Psoas muscle (tissue), 8 donors: ENCODE data around the gene ID1. TPM values are rescaled to one million over a fixed set of nuclear protein-coding genes. Genes with fewer than 3 reads are reported as not detected.

Source experiments
- ATAC-seq, 4 donors: fragments of 200-7000 bp; cut with Tn5 transposase; one replicate each; pipeline ENCODE4 v1.9.1; 2020; ENCODE audit warnings: moderate library complexity in 3 of 4, mild to moderate bottlenecking in 2 of 4
- DNase-seq, 2 donors: peaks; one replicate each; pipeline ENCODE4 v3.0.0-alpha.2; 2020
- H3K27ac ChIP-seq: fragments of 200-600 bp; one replicate; pipeline ENCODE4 v1.8.0; 2022
- H3K27me3 ChIP-seq, 3 donors: fragments of 200-600 bp in 1 of 3; one replicate each; pipeline versions ENCODE4 v1.6.1 to v1.8.0; 2013 to 2022; ENCODE audit warnings: low read length in 2 of 3, mild to moderate bottlenecking in 2 of 3, moderate library complexity in 1 of 3; ENCODE audit not compliant: insufficient read depth in 3 of 3
- H3K36me3 ChIP-seq, 2 donors: fragments of 200-600 bp in 1 of 2; one replicate each; pipeline versions ENCODE4 v1.6.1 to v1.8.0; 2013 to 2022; ENCODE audit warnings: low read depth in 1 of 2, mild to moderate bottlenecking in 1 of 2, moderate library complexity in 1 of 2; ENCODE audit not compliant: insufficient read depth in 1 of 2
- H3K4me1 ChIP-seq: fragments of 200-600 bp; one replicate; pipeline ENCODE4 v1.8.0; 2022
- H3K4me3 ChIP-seq: fragments of 200-600 bp; one replicate; pipeline ENCODE4 v1.8.0; 2022; ENCODE audit warnings: mild to moderate bottlenecking
- H3K9me3 ChIP-seq: fragments of 200-600 bp; one replicate; pipeline ENCODE4 v1.8.0; 2022
- WGBS, 3 donors: extraction: QIAGEN DNeasy Blood & Tissue Kit; methylation state at CpG; one replicate each; pipeline versions ENCODE4 v1.1.6 to v1.1.7; 2013; 5-methylcytosine and 5-hydroxymethylcytosine counted together
- intact Hi-C, 2 donors: fragments of 100-400 bp; cut with DNase I; formaldehyde crosslinking; loops; one replicate each; pipeline versions ENCODE4 v1.11.0 to v1.14.2; 2022
- polyA plus RNA-seq, 3 donors: library from polyadenylated mRNA; stranded (reverse); fragments of 200-250 nt; gene quantifications; one replicate each; pipeline ENCODE4 v1.2.3, GENCODE V29; 2013
- total RNA-seq, 4 donors: library from RNA; stranded (reverse); fragmentation: NEBNext Ultra II Directional in 2 of 4; extraction: Animal tissue kit (Norgen Biotek cat#: 25700) in 2 of 4; gene quantifications; one replicate each; pipeline versions ENCODE4 v1.2.1 to v1.2.4, GENCODE V29; 2021 to 2023
- TF ChIP-seq, protein P1 (sequence below): fragments of 200-600 bp; IDR thresholded peaks from one replicate; pipeline ENCODE4 v1.8.0; 2022; ENCODE audit warnings: antibody characterized with exemption
- donor health status: healthy with polysubstance abuse.
- donor health status: DM: no; HTN: no; CAD: no; lungs with moderate emphysema.
- donor health status: Bipolar disorder and iron deficiency.
- donor health status: healthy.
- donor health status: DM: yes; HTN: yes; CAD: no.
- donor health status: DM: no; HTN: no; CAD: no.
- donor health status: DM: no; HTN: no; CAD: no.
- donor health status: DM: yes; HTN: yes; CAD: no.

The ID1 gene
- total and polyA plus RNA-seq, 7 donors, result 25.1 to 574 (median 80.6) TPM

DNA sequence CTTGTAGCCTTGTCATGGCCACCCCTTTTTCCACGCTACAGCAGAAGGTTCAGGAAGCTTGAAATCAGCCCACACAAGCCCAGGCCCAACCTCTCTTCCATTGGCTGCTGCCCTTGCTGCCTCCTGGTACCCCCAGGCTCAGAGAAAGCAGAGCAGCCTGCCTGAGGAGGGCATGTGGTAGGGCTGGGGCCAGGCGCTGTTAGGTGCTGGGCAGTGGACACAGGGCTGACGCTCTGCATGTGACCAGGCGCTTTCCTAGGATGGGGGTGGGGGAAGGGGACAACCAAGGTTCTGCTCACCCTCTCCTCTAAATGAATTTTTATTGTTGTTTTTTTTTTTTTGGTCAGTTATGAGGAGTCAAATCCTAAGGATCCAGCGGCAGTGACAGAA, 36.3 kb upstream of the ID1 start:
- Histone ChIP-seq H3K4me1 (peaks cover 30% of the 10 kb centered on the region), H3K4me3 (no peak overlapping the region), H3K9me3 (no peaks in the 10 kb centered on the region), H3K27me3 (no peaks in the 10 kb centered on the region), H3K27ac (peak overlapping the region; percentile 91), H3K36me3 (peaks cover 0 to 56% of the 10 kb centered on the region in 2 donors)
- WGBS, 3 donors, result 87 to 90% (median 88%) methylated on average over 5 of the region's 5 CpGs
- intact Hi-C loops, result loop anchor here in 1 of 2 donors (10.0 kb wide), 1 partner anchor 156 kb away; the partner anchor contains the start of gene BCL2L1
- DNase-seq (no peak), ATAC-seq (no peak)
- TF ChIP-seq, protein P1, sequence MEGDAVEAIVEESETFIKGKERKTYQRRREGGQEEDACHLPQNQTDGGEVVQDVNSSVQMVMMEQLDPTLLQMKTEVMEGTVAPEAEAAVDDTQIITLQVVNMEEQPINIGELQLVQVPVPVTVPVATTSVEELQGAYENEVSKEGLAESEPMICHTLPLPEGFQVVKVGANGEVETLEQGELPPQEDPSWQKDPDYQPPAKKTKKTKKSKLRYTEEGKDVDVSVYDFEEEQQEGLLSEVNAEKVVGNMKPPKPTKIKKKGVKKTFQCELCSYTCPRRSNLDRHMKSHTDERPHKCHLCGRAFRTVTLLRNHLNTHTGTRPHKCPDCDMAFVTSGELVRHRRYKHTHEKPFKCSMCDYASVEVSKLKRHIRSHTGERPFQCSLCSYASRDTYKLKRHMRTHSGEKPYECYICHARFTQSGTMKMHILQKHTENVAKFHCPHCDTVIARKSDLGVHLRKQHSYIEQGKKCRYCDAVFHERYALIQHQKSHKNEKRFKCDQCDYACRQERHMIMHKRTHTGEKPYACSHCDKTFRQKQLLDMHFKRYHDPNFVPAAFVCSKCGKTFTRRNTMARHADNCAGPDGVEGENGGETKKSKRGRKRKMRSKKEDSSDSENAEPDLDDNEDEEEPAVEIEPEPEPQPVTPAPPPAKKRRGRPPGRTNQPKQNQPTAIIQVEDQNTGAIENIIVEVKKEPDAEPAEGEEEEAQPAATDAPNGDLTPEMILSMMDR, result no peak

DNA sequence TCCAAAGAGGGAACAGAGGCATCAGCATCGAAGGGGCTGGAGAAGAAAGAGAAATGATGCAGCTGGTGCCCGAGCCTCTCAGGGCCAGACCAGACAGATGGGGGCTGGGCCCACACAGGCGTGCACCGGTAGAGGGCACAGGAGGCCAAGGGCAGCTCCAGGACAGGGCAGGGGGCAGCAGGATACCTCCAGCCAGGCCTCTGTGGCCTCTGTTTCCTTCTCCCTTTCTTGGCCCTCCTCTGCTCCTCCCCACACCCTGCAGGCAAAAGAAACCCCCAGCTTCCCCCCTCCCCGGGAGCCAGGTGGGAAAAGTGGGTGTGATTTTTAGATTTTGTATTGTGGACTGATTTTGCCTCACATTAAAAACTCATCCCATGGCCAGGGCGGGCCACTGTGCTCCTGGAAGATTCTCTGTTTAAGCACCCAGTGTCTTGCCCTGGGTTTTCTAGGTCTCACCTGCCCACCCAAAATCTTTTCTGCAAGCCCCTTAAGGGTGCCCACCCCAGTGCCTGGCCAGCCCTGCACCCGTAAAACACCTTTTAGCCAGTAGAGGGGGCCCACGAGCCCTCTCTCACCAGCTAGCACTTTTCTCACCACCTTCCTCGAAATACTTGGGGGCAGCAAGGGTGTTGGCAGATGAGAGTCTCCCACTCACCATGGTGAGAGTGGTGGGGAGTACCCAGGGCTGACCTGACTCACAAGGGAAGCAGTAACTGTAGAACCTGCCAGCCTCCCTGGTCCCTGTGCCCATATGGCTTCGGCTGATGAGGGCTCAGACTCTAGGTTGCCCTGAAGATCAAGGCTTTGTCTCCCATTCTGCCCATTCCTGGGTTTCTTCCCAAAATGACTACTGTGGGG, 35.7 kb upstream of the ID1 start:
- 23 to 35% (median 30%) methylated on average over 10 of the region's 10 CpGs for WGBS, 3 donors
- intact Hi-C loops, result loop anchor here (10.0 kb wide), 2 partner anchors 145 to 155 kb away; partner anchors contain the start of gene BCL2L1 (in 1 of the 2)
- Histone ChIP-seq H3K4me1 (peaks cover 34% of the 10 kb centered on the region), H3K27ac (peak overlapping the region; percentile 91), H3K27me3 (no peaks in the 10 kb centered on the region), H3K4me3 (no peak overlapping the region), H3K36me3 (peaks cover 0 to 50% of the 10 kb centered on the region in 2 donors), H3K9me3 (no peaks in the 10 kb centered on the region)
- DNase-seq (peak; percentile 61 to 72), ATAC-seq (peak in 3 of 4 donors; percentile 15 to 30 (median 27))
- TF ChIP-seq, protein P1, result peak; percentile 74

- peak overlapping the region; percentile 91 for H3K27ac ChIP-seq
- intact Hi-C loops, result loop anchor here in 1 of 2 donors (10.0 kb wide), 1 partner anchor 145 kb away; no protein-coding TSS in a partner anchor
These were observed 35.0 kb upstream of the ID1 start for GRCh38 chr20:31570021-31570463.

DNA sequence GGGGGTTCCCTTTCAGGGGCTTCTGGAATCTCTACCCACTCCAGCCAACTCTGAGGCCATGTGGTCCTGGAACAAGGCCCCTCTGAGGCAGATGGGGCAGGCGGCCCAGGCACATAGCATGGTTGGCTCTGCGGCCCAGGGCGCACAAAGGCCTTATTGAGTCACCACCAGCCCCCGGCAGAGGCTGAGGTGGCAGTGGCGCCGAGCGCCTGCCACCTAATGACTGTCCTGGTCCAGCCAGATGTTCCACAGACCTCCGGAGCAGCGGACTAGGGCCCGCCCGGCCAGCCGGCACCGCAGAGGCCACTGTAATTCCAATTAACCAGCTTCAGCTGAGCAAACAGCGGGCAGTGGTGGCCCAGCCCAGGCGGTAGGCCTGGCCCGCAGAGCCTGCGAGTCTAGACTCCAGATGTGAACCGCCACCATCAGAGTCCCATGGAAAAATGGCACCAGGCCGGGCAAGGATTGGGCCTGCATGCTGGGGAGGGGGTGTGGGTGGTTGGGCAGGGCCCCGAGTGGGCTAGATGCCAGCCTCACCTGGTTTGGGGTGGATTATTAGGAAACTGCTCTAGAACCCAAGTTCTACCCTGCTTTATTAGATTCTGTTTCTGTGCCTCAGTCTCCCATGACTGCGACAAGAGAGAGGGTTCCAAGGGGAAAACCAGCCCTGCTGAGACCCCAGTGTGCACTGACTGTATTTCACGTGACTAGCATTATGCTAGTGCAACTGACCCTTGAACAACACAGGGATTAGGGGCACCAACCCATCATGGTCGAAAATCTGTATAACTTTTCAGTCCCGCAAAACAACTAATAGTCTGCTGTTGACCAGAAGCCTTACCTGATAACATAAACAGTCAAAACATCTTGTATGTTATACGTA, 34.1 kb upstream of the ID1 start:
- H3K9me3 ChIP-seq, result no peaks in the 10 kb centered on the region
- TF ChIP-seq, protein P1, result no peak
- H3K36me3 ChIP-seq, result peaks cover 0 to 34% of the 10 kb centered on the region in 2 donors
- no peak overlapping the region for H3K4me3 ChIP-seq
- H3K27ac ChIP-seq, result peak overlapping the region; percentile 91
- peaks cover 34% of the 10 kb centered on the region for H3K4me1 ChIP-seq
- intact Hi-C loops, result loop anchor here in 1 of 2 donors (10.0 kb wide), 1 partner anchor 144 kb away; no protein-coding TSS in a partner anchor
- no peaks in the 10 kb centered on the region for H3K27me3 ChIP-seq
- DNase-seq, result no peak
- no peak for ATAC-seq
- WGBS, 3 donors, result 65 to 85% (median 68%) methylated on average over 25 of the region's 25 CpGs

More at GRCh38 chr20:31570021-31570463, 35.0 kb upstream of the ID1 start:
- DNase-seq, result no peak
- H3K9me3 ChIP-seq, result no peaks in the 10 kb centered on the region
- TF ChIP-seq, protein P1, result no peak
- ATAC-seq, result no peak
- H3K27me3 ChIP-seq, result no peaks in the 10 kb centered on the region
- no peak overlapping the region for H3K4me3 ChIP-seq
- 63 to 75% (median 70%) methylated on average over 8 of the region's 8 CpGs for whole genome bisulfite sequencing, 3 donors
- H3K4me1 ChIP-seq, result peaks cover 34% of the 10 kb centered on the region
- peaks cover 0 to 43% of the 10 kb centered on the region in 2 donors for H3K36me3 ChIP-seq
